ENCODE results near the gene SLC12A8. TPM values are rescaled to one million over a fixed set of nuclear protein-coding genes. Genes with fewer than 3 reads are reported as not detected.

Gene SLC12A8
- total and polyA plus RNA-seq, 2 of the 13 experiments (the other 11 are each of a cell fraction or from before 2014, with no cell fraction given): 0.44 to 0.71 TPM

- POLR2A ChIA-PET: no interaction called here
- CTCF ChIA-PET (ENCODE audit: low intra/inter-chr PET ratio, low total read pairs): no interaction called here
Measured at GRCh38 chr3:125154110-125154509, 58.4 kb downstream of the SLC12A8 start.

GRCh38 chr3:125152951-125153350 is 59.6 kb downstream of the SLC12A8 start:
- POLR2A ChIA-PET: no interaction called here
- WGBS (ENCODE audit: low lambda C conversion rate): 82% methylated on average over 9 of the region's 10 CpGs
- TF ChIP-seq HMG20B (CRISPR knock-in tag; conservative IDR thresholded peaks at IDR 0.05) (no peak), NONO (IDR thresholded peaks at IDR 0.05) (no peak), NONO (CRISPR knock-in tag; conservative IDR thresholded peaks at IDR 0.05) (no peak), MBD4 (IDR thresholded peaks at IDR 0.05; ENCODE audit: borderline replicate concordance, low read length) (no peak), HCFC1 (IDR thresholded peaks at IDR 0.05; ENCODE audit: low read depth, low read length) (no peak), RERE (CRISPR knock-in tag; IDR thresholded peaks at IDR 0.05; ENCODE audit: low read depth) (no peak), BCL3 (CRISPR knock-in tag; IDR thresholded peaks at IDR 0.05) (no peak), BRCA1 (CRISPR knock-in tag; IDR thresholded peaks at IDR 0.05) (no peak), MXD3 (CRISPR knock-in tag; IDR thresholded peaks at IDR 0.05) (no peak), ZNF460 (CRISPR knock-in tag; IDR thresholded peaks at IDR 0.05; ENCODE audit: borderline replicate concordance) (no peak), KAT7 (CRISPR knock-in tag; IDR thresholded peaks at IDR 0.05; ENCODE audit: borderline replicate concordance) (no peak)

More at GRCh38 chr3:125154110-125154509, 58.4 kb downstream of the SLC12A8 start:
- DNase-seq (ENCODE audit: low spot score) (no peak), ATAC-seq (no peak), FAIRE-seq (no peak)
- in situ Hi-C loops (cut with HindIII; ENCODE audit: extremely low pct_ligation_motif_present, low pct_unique_long_range_greater_than_20kb) (loop anchor here (25.0 kb wide), 1 partner anchor 392 kb away; no protein-coding TSS in a partner anchor), intact Hi-C loops (cut with micrococcal nuclease; ENCODE audit: unreplicated experiment) (loop anchor here (10.0 kb wide), 1 partner anchor 99 kb away; the partner anchor contains the start of gene HEG1)
- H3K4me1 ChIP-seq (ENCODE audit: insufficient read depth, low read length): peaks cover 12% of the 10 kb centered on the region
- H3K27me3 ChIP-seq (ENCODE audit: control insufficient read depth in 1 of 2, insufficient read depth in 2 of 2, low read length in 2 of 2): peaks cover 0 to 6% of the 10 kb centered on the region in 2 experiments; a peak in 1 of 5 replicates
- H3K9ac ChIP-seq (ENCODE audit: insufficient read depth, low read depth, low read length): no peak overlapping the region
- no peak overlapping the region for H3K4me2 ChIP-seq (ENCODE audit: low read depth, low read length)
- no peak overlapping the region for H3K4me3 ChIP-seq (replicated peaks in 1 of 3; ENCODE audit: insufficient read depth in 1 of 3, low read depth in 2 of 3, low read length in 3 of 3)
- no peak overlapping the region for H3K27ac ChIP-seq (ENCODE audit: extremely low read length, insufficient read depth, low read length)
- H3K36me3 ChIP-seq (replicated peaks in 1 of 2; ENCODE audit: control insufficient read depth in 1 of 2, insufficient read depth in 2 of 2, low read length in 2 of 2): no peaks in the 10 kb centered on the region
- no peaks in the 10 kb centered on the region for H4K20me1 ChIP-seq (ENCODE audit: insufficient read depth, low read length)
- H3K9me3 ChIP-seq (ENCODE audit: low read length): no peaks in the 10 kb centered on the region
- no peak overlapping the region for H2AFZ ChIP-seq (ENCODE audit: low read length)
- WGBS (ENCODE audit: low lambda C conversion rate): 37% methylated on average over 3 of the region's 3 CpGs
- H3K79me2 ChIP-seq (ENCODE audit: insufficient read depth, low read length): no peaks in the 10 kb centered on the region
- TF ChIP-seq ZFAT (CRISPR knock-in tag; conservative IDR thresholded peaks at IDR 0.05): no peak
- no TSS peak for BruUV-seq (replicated peaks)

More at GRCh38 chr3:125152951-125153350, 59.6 kb downstream of the SLC12A8 start:
- Histone ChIP-seq H3K27me3 (ENCODE audit: control insufficient read depth in 1 of 2, insufficient read depth in 2 of 2, low read length in 2 of 2) (peaks cover 0 to 10% of the 10 kb centered on the region in 2 experiments; a peak in 2 of 5 replicates), H3K79me2 (ENCODE audit: insufficient read depth, low read length) (no peaks in the 10 kb centered on the region), H3K9ac (ENCODE audit: insufficient read depth, low read depth, low read length) (no peak overlapping the region), H3K4me3 (replicated peaks in 1 of 3; ENCODE audit: insufficient read depth in 1 of 3, low read depth in 2 of 3, low read length in 3 of 3) (no peak overlapping the region), H2AFZ (ENCODE audit: low read length) (no peak overlapping the region), H3K4me1 (ENCODE audit: insufficient read depth, low read length) (peaks cover 16% of the 10 kb centered on the region), H3K4me2 (ENCODE audit: low read depth, low read length) (no peak overlapping the region), H3K9me3 (ENCODE audit: low read length) (no peaks in the 10 kb centered on the region), H4K20me1 (ENCODE audit: insufficient read depth, low read length) (no peaks in the 10 kb centered on the region), H3K36me3 (replicated peaks in 1 of 2; ENCODE audit: control insufficient read depth in 1 of 2, insufficient read depth in 2 of 2, low read length in 2 of 2) (no peaks in the 10 kb centered on the region), H3K27ac (ENCODE audit: extremely low read length, insufficient read depth, low read length) (no peak overlapping the region)
- no peak for FAIRE-seq
- DNase-seq (ENCODE audit: low spot score): no peak
- CTCF ChIA-PET (ENCODE audit: low intra/inter-chr PET ratio, low total read pairs): no interaction called here
- intact Hi-C loops (cut with micrococcal nuclease; ENCODE audit: unreplicated experiment): loop anchor here (10.0 kb wide), 1 partner anchor 98 kb away; the partner anchor contains the start of gene HEG1
- ATAC-seq: no peak
- in situ Hi-C loops (cut with HindIII; ENCODE audit: extremely low pct_ligation_motif_present, low pct_unique_long_range_greater_than_20kb): loop anchor here (25.0 kb wide), 1 partner anchor 391 kb away; no protein-coding TSS in a partner anchor
- no TSS peak for BruUV-seq (replicated peaks)

All from HepG2 (cell line).